GM21515 (cell line): ENCODE data around the gene PTDSS2.
"Not testable (repeated sequence)": the region's sequence is repeated elsewhere in the genome, so short reads cannot be mapped to it uniquely, and the experiment has no call there.

Experiments
- ATAC-seq: cut with Tn5 transposase; IDR thresholded peaks from one replicate; pipeline ENCODE4 v1.9.1; 2021; ENCODE audit not compliant: unreplicated experiment

The PTDSS2 gene

DNA sequence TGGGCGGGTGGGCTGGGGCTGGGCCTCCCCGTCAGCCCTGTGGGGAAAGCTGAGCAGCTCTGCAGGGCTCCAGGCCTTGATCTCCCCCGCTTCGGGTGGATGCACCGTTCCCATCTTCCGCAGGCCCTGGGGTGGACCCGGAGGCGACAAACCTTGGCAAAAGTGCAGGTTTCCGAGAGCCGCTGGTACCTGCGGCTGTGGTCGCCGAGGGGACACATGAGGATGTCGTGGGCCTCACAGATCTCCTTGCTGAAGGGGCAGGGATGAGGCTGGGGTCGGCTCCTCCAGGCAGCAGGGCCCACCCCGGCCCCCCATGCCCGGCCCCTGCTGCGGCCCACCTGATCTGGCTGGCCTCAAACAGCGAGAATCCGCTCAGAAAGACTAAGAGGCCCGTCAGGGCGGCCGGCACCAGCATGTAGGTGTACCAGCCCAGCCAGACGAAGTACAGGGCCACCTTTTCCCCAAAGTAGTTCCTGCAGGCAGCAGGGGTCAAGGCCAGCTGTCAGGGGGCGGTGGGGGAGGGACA lies 20.1 kb upstream of the PTDSS2 start:
- ATAC-seq, result no peak

DNA sequence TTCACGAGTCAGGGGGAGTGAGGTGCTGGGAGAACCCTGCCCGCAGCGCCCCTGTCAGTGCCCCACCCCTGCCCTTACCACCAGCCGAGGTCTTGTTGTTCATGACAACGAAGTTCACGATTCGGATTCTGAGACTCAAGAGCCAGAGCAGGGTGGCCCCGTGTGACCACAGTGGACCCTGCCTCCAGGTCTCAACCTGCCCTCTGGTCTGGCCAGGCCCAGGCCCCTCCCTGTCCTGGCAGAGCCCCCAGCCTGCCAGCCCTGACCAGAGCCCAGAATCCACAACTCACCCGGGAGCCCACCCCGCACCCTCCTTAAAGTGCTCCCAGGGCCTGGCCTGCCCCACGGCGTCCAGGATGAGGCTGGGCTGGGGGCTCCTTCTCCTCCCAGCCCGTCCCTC lies 18.2 kb upstream of the PTDSS2 start:
- ATAC-seq, result no peak

DNA sequence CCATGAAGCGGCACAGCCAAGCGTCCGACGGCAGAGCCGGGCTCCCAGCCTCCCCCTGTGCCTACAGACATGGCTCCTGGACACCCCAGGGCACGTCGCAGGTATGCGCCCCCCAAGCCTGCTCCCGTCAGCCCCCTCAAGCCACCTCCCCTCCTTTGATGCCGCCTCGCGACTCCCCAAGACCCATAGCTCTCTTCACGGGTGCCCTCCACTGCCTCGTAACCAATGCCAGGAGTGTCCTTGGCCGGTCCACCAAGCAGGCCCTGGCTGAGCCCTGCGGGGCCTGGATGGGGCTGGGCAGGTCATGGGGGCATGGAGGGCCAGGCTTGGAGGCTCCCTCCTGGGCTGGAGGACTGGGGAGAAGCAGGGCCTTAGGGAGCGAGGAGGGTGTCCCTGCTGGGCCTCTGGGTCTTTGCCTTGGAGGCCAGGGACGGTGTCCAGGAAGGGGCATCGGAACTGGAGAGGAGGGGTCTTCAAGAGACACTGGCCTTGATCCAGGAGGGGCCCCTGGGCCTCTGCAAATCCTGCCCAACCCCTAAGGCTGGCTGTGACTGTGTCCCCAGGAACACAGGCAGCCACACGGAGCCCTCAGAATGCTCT lies 17.5 kb upstream of the PTDSS2 start:
- ATAC-seq, result no peak

DNA sequence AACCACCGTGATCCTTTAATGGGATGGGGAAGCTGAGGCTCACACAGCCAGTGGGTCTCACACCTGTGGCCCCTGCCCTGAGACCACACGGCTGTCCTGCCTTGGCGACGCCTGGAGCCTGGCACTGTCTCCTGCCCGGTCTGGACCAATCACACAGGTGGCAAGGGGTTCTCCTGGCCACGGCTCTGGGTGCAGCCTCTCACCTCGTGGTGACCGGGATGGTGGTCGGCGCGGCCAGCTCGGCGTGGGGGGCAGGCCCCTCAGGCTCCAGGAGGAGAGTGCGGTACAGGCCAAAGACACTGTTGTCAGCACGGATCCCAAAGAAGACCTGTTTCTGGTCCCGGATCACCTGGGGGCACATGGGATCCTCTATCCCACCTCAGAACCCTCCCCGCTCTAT lies 17.0 kb upstream of the PTDSS2 start:
- ATAC-seq, result no peak

DNA sequence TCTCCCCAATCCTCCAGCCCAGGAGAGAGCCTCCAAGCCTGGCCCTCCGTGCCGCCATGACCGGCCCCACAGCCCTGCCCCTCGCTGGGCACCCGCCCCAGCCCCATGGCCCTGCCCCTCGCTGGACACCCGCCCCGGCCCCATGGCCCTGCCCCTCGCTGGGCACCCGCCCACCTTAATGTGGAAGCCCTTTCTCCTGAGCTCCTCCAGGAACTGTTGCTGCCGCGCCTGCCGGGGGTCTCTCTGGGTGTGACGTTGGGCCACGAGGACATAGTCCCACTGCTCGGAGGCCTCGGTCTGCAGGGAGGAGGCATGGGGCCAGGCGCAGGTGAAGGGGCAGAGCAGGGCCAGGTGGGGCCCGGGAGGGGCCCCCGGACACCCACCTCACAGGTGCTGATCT lies 16.4 kb upstream of the PTDSS2 start:
- ATAC-seq, result no peak

DNA sequence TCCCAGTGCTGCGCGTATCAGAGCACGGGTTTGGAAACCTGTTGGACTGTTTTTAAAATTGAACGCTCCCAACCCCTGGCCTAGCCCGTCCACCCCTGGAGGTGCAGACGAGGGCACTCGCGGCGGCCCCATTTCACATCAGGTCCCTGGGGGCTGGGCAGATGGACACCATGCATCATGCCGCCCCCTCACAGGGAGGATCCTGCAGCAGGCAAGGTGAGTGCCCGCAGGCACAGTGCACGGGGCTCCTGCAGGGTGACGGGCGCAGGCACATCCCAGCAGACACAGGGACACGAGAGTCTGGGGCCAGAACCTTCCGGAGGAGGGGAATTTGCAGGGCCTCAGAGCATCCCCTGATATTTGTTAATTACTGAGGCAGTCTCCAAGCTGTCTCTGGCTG lies 15.6 kb upstream of the PTDSS2 start:
- no peak for ATAC-seq

DNA sequence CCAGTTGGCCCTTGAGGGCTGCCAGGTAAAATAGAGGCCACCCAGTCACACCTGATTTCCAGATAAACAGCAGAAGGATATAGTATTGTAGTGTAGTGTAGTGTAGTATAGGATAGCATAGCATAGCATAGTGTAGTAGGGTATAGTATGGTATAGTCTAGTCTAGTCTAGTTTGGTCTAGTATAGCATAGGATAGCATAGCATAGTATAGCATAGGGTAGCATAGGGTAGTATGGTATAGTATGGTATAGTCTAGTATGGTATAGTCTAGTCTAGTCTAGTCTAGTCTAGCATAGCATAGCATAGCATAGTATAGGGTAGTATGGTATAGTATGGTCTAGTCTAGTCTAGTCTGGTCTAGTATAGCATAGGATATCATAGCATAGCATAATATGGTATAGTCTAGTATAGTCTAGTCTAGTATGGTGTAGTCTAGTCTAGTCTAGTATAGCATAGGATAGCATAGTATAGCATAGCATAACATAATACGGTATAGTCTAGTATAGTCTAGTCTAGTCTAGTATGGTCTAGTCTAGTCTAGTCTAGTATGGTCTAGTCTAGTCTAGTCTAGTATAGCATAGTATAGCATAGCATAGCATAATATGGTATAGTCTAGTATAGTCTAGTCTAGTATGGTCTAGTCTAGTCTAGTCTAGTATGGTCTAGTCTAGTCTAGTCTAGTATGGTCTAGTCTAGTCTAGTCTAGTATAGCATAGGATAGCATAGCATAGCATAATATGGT lies 14.9 kb upstream of the PTDSS2 start:
- ATAC-seq, result not testable (repeated sequence)

DNA sequence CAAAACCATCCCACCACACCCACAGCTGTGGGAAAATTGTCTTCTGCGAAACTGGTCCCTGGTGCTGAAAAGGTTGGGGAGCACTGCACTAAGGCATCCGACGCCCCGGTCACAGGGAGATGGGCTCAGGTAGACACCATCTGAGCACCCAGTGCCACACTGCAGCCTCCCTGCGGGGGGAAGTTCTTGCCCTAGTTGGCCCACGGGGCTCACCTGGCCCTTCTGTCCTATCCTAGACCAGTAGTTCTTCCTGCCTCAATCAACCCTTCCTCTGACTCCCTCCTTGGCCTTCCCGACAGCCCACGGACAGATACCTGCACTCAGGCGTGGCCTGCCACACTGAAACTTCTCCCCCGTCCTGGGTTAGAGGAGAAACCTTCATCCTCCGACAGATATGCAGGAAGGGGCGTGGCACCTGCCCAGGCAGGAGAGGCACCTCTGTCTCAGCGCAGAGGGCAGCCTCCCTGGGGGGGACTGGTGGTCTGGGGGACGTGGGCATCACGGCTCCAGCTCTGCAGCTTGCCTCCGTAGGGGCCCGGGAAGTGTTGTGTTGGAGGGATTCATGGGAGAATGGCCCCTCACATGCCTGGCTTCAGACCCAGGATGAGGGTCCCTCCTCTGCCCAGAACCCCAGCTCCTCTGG lies 12.7 kb upstream of the PTDSS2 start:
- no peak for ATAC-seq

DNA sequence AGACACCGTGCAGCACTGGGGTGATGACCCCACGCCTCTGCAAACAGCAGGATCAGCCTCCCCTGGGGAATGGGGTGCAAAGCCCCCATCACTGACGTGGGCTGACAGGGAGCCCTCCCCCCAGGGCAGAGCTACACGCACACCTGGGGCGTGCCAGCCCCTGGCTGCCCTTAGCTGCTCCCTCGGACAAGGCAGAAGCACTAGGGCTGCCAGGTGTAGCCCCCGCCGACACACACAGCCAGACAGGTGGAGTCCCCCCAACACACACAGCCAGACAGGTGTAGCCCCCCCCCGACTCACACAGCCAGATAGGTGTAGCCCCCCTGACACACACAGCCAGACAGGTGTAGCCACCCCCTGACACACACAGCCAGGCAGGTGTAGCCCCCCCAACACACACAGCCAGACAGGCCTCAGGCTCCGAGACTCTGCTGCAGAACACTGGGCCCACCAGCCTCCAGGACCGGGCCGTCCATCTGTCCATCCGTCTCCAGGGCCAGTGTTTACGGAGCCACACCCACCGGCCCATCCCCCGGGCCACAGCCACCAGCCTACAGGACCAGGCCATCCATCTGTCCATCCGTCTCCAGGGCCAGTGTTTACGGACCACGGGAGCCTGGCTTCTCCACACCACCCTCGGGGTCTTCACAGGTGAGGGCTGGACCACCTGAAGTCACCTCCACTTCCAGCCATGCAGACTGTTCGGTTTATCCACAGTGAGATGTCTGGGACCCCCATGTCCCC lies 11.8 kb upstream of the PTDSS2 start:
- ATAC-seq, result no peak

DNA sequence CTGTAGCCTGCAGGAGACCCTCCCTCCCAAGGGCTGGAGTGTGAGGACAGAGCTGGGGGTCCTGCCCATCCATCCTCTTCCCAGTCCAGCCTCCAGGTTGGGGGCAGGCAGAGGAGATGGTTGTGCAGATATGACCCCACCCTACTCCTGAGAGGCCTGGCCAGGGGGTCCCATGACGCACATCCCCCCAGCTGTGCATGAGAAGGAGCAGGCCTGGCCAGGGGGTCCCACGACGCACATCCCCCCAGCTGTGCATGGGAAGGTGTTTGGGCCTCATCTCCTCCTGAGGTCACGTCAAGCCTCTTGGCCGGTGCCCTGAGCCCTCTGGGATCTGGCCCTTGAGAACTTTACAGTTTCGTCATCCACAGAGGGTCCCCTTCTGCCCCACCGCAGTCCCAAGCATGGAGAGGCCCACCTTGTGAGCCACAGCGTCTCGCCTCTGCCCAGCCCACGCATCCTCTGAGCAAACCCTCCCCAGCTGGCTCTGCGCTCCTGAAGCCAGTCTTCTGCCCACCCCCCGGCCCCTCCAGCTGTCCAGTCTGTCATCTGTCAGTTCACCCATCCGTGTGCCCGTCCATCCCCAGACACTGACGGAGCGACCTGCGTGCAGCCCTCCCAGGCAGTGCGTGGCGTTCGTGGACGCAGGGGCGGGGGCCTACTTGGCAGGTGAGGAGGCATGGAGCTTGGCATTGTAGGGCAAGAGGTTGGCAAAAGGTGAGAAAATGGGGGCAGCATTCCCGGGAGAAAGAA lies 10.6 kb upstream of the PTDSS2 start:
- no peak for ATAC-seq

DNA sequence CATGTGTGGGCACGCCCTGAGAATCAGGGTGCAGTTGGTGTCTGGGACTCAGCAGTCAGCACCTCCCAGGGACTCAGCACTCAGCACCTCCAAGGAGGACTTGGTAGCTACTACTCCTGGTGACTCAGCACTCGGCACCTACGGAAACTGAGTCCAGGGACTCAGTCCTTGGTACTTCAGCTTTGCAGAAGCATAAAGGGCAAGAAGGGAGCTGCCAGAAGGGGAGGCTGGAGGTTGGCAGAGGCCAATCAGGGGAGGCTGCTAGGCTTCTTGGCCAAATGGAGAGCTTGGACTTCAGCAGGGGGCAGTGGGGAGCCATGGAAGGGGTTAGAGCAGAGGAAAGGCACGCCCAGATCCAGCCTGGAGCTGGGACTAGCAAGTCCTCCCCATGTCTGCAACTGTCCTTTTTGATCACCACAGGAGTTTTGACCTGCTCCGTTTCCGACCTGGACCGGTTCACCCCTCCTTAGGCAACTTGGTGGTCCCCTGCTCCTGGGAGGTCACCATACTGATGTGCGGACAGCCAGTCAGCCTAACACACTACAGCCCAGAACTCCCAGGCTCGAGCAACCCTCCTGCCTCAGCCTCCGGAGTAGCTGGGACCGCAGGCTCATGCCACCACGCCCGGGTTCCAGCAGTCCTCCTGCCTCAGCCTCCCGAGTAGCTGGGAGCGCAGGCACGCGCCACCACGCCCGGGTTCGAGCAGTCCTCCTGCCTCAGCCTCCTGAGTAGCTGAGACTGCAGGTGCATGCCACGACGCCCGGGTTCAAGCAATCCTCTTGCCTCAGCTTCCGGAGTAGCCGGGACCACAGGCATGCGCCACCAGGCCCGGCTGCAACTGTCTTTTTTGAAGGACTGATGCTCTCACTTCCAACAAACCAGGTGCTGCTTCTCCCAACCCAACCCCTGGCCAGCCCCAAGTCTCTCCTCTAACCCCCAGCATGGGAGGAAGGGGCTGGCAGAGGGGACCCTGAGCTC lies 9.7 kb upstream of the PTDSS2 start:
- no peak for ATAC-seq

DNA sequence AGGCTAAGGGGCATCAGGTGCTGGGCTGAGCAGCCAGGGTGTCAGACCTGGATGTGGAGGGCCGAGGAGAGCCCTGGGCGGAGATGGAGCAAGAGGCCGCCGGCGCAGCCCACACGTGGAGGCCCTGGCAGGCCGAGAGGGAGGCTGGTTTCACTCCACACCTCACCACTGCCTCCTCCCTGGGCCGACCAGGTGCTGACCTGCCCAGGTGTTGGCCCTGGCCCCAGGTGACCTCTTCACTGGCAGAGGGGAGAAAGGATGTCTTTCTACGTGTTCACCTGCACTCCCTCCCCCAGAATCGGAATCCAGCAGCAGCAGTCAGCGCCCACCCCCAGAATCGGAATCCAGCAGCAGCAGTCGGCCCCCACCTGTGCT lies 9.0 kb upstream of the PTDSS2 start:
- ATAC-seq, result no peak

DNA sequence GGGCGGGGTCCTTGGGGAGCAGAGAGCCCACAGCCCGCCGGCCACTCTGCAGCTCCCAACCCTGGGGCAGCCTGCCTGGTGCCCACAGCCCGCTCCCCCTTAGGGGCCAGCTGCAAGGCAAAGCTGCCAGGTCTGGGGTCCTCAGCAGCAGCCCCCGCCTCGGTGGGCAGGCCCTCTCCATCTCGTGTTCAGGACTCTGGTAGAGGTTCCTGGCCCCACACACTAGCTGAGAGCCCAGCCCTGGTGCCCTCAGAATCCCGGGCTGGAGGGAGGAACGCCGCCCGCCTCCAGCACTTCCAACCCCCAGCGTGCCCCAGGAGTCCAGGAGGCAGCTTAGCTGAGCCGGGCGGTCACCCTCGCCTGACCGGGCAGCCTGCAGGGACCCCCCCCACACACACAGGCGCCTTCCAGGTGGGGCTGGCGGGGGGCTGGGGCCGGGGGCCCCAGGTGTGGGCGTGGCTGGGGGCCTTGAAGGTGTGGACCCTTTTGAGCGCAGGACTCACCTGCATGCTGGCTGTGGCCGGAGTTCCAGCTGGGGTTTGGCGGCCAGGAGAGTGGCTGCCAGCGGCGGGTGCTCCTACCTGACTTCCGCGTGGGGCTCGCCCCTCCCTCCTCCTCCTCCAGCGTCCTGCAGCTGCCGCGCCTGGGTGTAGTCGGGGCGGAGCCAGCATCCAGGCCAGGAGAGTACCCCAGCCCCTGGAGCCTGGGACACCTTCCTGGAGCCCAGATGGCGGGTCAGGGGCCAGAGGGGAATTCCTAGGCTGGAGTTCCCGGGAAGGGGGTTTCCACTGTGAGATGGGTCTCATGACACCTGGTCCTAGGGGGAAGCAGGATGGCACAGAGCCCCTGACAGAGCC lies 8.4 kb upstream of the PTDSS2 start, which contains the start of gene ANO9:
TSS of gene ANO9 (minus strand) at position 594 of the 857 bp plus-strand sequence. CDS start at position 509, 85 bp downstream.
- ATAC-seq, result peak; percentile 54

DNA sequence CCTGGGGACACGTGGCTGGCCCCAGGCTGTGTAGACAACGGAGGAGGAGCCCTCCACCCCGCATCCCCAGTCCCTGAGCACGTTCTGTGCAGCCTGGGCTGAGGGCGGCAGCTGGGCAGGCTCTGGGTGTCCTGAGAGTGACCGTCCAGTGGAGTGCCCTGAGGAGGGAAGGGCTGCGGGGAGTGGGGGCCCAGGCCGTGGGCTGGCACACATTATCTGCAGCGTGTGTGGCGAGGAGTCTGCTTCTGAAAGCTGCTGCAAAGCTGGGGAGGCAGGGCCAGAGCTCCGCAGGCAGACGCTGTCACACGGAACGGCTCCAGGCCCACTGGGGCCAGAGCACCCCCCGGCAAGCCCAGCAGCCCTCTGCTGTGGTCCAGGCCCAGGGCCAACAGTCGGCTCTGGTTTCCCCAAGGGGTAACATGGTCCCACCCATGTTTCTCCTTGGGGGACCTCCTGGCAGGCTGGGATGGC lies 7.4 kb upstream of the PTDSS2 start:
- ATAC-seq, result no peak

DNA sequence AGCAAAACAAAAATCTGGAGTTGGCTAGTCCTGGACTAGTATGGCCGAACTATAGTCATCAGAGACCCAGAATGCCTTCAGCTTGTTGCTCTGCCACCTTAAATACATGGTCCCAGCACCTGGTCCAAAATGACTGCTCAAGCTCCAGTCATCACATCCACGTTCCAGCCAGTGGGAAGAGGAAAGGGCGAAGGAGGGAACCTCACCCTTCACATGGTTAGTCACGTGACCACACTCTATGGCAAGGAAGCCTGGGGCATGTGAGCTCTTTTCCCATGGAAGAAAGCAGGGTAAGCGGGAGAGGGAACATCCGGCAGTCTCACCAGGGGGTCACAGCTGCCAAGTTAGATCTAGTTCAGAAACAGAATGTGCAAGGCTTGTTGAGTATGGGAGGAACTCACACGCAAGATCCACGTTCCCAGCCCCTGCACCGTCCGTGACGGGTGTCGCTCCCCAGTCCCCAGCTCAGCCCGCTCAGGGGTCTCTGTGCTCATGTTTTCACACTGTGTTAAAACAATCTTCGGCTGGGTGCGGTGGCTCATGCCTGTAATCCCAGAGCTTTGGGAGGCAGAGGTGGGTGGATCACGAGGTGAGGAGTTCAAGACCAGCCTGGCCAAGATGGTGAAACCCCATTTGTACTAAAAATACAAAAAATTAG lies 6.4 kb upstream of the PTDSS2 start:
- no peak for ATAC-seq

DNA sequence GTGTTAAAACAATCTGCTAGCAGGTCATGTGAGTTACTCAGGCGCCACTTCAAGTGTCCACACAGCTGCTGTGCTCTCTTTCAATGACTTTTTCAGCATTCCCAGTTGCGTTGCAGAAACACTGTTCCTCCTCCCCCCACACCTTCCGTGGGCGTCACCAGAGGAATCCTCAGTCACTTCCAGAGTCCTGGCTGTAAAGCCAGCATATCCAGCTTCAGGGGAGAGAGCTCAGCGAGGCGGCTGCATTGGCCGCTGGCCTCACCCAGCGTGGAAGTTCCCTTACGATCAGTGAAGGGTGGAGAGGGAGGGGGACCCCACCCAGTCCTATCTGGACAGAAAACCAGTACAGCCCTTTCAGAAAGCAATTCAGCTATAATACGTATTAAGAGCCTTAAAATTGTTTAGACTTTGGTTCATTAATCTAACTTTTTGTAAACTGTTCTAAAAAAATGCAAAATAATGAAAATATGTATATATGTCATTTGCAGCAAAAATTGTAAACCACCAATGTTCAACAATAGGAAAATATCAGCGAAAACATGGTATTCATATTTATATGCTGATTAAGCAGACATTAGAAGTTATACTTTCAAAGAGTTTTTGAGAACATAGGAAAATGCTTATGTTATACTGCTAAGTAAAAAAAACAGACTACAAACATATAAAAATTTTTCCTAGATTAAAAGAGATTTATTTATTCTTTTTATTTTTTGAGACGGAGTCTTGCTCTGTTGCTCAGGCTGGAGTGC lies 5.5 kb upstream of the PTDSS2 start:
- ATAC-seq, result no peak
